ENCODE results near the gene RNASEH2A. TPM values are rescaled to one million over a fixed set of nuclear protein-coding genes. Genes with fewer than 3 reads are reported as not detected.
A peak's percentile ranks its signal among the peaks of the same experiment; 100 is the strongest.
"Not testable (repeated sequence)": the region's sequence is repeated elsewhere in the genome, so short reads cannot be mapped to it uniquely, and the experiment has no call there.

The RNASEH2A gene
- total RNA-seq, 1 experiment from 2014 or later = 219 TPM

DNA sequence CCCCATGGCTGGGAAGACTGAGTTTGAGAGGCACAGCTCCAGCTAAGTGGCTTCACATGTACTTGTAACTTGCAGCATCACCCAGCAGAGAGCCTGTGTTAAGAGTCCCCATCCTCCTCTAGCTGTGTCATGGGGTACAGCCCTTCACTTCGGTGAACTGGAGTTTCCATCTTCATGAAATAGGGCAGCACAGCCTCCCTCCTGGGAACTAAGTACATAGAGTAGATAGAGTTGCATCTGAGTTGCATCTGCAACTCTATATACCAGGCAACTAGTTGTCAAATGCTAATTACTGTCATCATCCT, 6.0 kb upstream of the RNASEH2A start:
- Histone ChIP-seq H3K27me3 (no peaks in the 10 kb centered on the region), H3K4me3 (peak overlapping the region; percentile 68; the same call in 1 of the 2 replicates), H3K9me3 (no peaks in the 10 kb centered on the region), H3K36me3 (peaks cover 18% of the 10 kb centered on the region)
- DNase-seq = no peak

GRCh38 chr19:12800923-12801465, 5.4 kb upstream of the RNASEH2A start:
- no peaks in the 10 kb centered on the region for H3K27me3 ChIP-seq
- peaks cover 18% of the 10 kb centered on the region for H3K36me3 ChIP-seq
- DNase-seq = peak; percentile 25
- peak overlapping the region; percentile 68 for H3K4me3 ChIP-seq
- no peaks in the 10 kb centered on the region for H3K9me3 ChIP-seq

- peaks cover 18% of the 10 kb centered on the region for H3K36me3 ChIP-seq
- H3K27me3 ChIP-seq = no peaks in the 10 kb centered on the region
- H3K9me3 ChIP-seq = no peaks in the 10 kb centered on the region
- peak; percentile 84 for DNase-seq
- H3K4me3 ChIP-seq = peak within 1 kb of the TSS; percentile 68
Observed at GRCh38 chr19:12801466-12802266, 4.7 kb upstream of the RNASEH2A start, which contains the start of the genes PRDX2 and THSD8. PRDX2 (minus strand) TSS chr19:12801800; CDS start chr19:12801261, 539 bp downstream. THSD8 (plus strand) TSS chr19:12802069; CDS start chr19:12802072, 3 bp downstream.

- Histone ChIP-seq H3K27me3 (no peaks in the 10 kb centered on the region), H3K4me3 (peak overlapping the region; percentile 68), H3K36me3 (peaks cover 21% of the 10 kb centered on the region), H3K9me3 (no peaks in the 10 kb centered on the region)
- DNase-seq = no peak
Observed at GRCh38 chr19:12802267-12803106, 3.9 kb upstream of the RNASEH2A start.

DNA sequence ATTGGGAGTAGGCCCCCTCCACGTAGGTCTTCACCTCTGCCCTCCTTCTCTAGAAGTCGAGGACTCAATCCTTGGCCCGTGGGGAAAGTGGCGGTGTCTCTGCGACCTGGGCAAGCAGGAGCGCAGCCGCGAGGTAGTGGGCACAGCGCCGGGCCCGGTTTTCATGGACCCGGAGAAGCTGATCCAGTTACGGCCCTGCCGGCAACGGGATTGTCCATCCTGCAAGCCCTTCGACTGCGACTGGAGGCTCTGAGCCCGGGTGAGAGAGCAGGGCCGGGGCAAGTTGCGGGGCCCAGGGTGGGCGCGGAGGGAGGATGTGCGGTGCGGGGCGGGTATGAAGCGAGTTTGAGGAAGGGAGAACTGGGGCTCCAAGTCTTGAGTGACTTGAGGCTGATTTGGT, 2.3 kb upstream of the RNASEH2A start:
- H3K36me3 ChIP-seq = peaks cover 37% of the 10 kb centered on the region
- DNase-seq = no peak
- no peak overlapping the region for H3K4me3 ChIP-seq

GRCh38 chr19:12815088-12815487, 8.7 kb downstream of the RNASEH2A start:
- Histone ChIP-seq H3K36me3 (peaks cover 57% of the 10 kb centered on the region), H3K27me3 (no peaks in the 10 kb centered on the region), H3K4me3 (no peak overlapping the region), H3K9me3 (no peaks in the 10 kb centered on the region)
- DNase-seq = no peak

More for the DNA sequence above, 2.3 kb upstream of the RNASEH2A start:
- no peaks in the 10 kb centered on the region for H3K9me3 ChIP-seq
- H3K27me3 ChIP-seq = no peaks in the 10 kb centered on the region

DNA sequence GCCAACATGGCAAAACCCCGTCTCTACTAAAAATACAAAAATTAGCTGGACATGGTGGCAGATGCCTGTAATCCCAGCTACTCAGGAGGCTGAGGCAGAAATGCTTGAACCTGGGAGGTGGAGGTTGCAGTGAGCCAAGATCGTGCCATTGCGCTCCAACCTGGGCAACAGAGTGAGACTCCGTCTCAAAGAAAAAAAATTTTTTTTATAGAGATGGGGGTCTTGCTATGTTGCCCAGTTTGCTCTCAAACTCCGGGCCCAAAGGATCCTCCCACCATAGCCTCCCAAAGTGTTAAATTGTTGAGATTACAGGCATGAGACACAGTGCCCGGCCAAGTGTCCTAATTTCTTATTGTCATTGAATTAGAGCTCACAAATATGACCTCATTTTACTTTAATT, 10.8 kb downstream of the RNASEH2A start:
- H3K36me3 ChIP-seq = peaks cover 36% of the 10 kb centered on the region
- DNase-seq, H3K4me3 ChIP-seq, H3K9me3 ChIP-seq, H3K27me3 ChIP-seq: not testable (repeated sequence)

DNA sequence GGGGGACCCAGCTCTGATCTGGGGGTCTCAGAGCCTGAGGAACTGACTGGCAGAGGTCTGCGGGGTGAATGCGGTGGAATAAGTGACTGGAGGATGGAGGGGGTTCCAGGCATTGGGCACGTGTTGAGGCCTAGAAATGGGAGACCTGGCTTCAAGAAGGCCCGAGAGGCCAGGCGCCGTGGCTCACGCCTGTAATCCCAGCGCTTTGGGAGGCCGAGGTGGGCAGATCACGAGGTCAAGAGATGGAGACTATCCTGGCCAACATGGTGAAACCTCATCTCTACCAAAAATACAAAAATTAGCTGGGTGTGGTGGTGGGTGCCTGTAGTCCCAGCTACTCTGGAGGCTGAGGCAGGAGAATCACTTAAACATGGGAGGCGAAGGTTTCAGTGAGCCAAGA, 11.4 kb downstream of the RNASEH2A start:
- H3K36me3 ChIP-seq = peaks cover 31% of the 10 kb centered on the region
- not testable (repeated sequence) for H3K27me3 ChIP-seq

GRCh38 chr19:12821761-12822160, 15.4 kb downstream of the RNASEH2A start:
- DNase-seq = peak; percentile 60
- peaks cover 17% of the 10 kb centered on the region for H3K9me3 ChIP-seq
- H3K27me3 ChIP-seq = no peaks in the 10 kb centered on the region
- H3K4me3 ChIP-seq = no peak overlapping the region
- peaks cover 4% of the 10 kb centered on the region; the same call in 1 of the 2 replicates for H3K36me3 ChIP-seq

More for the DNA sequence above, 11.4 kb downstream of the RNASEH2A start:
- peaks cover 12% of the 10 kb centered on the region for H3K9me3 ChIP-seq
- DNase-seq, H3K4me3 ChIP-seq: not testable (repeated sequence)

GRCh38 chr19:12825254-12826131, 19.1 kb downstream of the RNASEH2A start:
- no peak for DNase-seq
- H3K36me3 ChIP-seq = no peaks in the 10 kb centered on the region
- peaks cover 17% of the 10 kb centered on the region for H3K9me3 ChIP-seq
- H3K4me3 ChIP-seq = no peak overlapping the region
- peaks cover 2% of the 10 kb centered on the region for H3K27me3 ChIP-seq

- DNase-seq = peak; percentile 64
Observed at GRCh38 chr19:12828494-12828893, 22.1 kb downstream of the RNASEH2A start.

GRCh38 chr19:12833418-12833737, 27.0 kb downstream of the RNASEH2A start:
- no peak for DNase-seq
- Histone ChIP-seq H3K4me3 (peak overlapping the region; percentile 12; the same call in 1 of the 2 replicates), H3K27me3 (peaks cover 68% of the 10 kb centered on the region), H3K36me3 (no peaks in the 10 kb centered on the region), H3K9me3 (no peaks in the 10 kb centered on the region)

More at GRCh38 chr19:12828494-12828893, 22.1 kb downstream of the RNASEH2A start:
- Histone ChIP-seq H3K4me3 (no peak overlapping the region), H3K9me3 (peaks cover 4% of the 10 kb centered on the region; the same call in 1 of the 2 replicates), H3K36me3 (no peaks in the 10 kb centered on the region), H3K27me3 (peaks cover 29% of the 10 kb centered on the region)

GRCh38 chr19:12833738-12834565, 27.6 kb downstream of the RNASEH2A start:
- no peaks in the 10 kb centered on the region for H3K9me3 ChIP-seq
- H3K27me3 ChIP-seq = peaks cover 73% of the 10 kb centered on the region
- DNase-seq = peak; percentile 58
- no peaks in the 10 kb centered on the region for H3K36me3 ChIP-seq
- H3K4me3 ChIP-seq = peak overlapping the region; percentile 51

DNA sequence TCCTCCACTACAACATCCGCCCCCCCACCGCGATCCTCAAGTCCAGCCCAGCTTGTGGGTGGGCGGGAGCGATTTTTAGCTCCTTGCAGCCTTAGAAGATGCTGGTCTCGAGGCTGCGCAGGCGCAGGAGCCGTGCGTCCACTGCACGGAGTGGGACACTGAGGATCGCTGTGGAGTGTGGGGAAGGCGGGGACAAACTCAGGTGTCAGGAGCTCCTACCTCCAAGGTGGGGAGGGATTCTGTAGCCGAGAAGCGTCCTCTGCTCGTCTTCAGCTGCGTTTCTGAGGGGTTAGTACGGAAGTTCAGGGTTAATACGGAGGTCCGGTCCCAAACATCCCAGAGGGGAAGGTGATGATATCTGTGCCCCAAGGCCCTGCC, 28.2 kb downstream of the RNASEH2A start, which contains the start of gene RTBDN:
Gene RTBDN, minus strand, starts transcription at position 14 of the 378 bp plus-strand sequence. CDS start 4,600 bp downstream, outside the sequence.
- Histone ChIP-seq H3K4me3 (peak within 1 kb of the TSS; percentile 51), H3K36me3 (no peaks in the 10 kb centered on the region), H3K27me3 (peaks cover 78% of the 10 kb centered on the region), H3K9me3 (no peaks in the 10 kb centered on the region)
- DNase-seq = no peak

- Histone ChIP-seq H3K27me3 (peaks cover 78% of the 10 kb centered on the region), H3K4me3 (no peak overlapping the region), H3K36me3 (no peaks in the 10 kb centered on the region), H3K9me3 (no peaks in the 10 kb centered on the region)
- no peak for DNase-seq
Observed at GRCh38 chr19:12834976-12835757, 28.8 kb downstream of the RNASEH2A start.
